PC-3 (cell line): ENCODE measurements around the gene MROH9. TPM values are rescaled to one million over a fixed set of nuclear protein-coding genes. Genes with fewer than 3 reads are reported as not detected.

Experiments
- ATAC-seq: fragments of 200-7000 bp; cut with Tn5 transposase; 2 replicates; pipeline ENCODE4 v1.9.1; 2020; ENCODE audit warnings: mild to moderate bottlenecking, moderate library complexity
- BruUV-seq: library from RNA; stranded (reverse); fragments of 400-500 nt; replicated peaks from 2 replicates; lab custom pipeline; 2021; lab: Mats Ljungman, UMichigan
- CTCF ChIA-PET: fragments of 300-600 bp; sonication (Branson Sonifier 250); formaldehyde crosslinking; loops from one replicate; lab custom pipeline; 2022; ENCODE audit warnings: antibody characterized with exemption; lab: Charles Lee
- POLR2A ChIA-PET: fragments of 300-600 bp; sonication (Branson Sonifier 250); formaldehyde crosslinking; loops from one replicate; lab custom pipeline; 2022; ENCODE audit warnings: antibody characterized with exemption; ENCODE audit not compliant: unreplicated experiment; lab: Charles Lee
- DNase-seq: peaks from one replicate; pipeline ENCODE4 v3.0.0-alpha.2; 2015
- H2AFZ ChIP-seq: fragments of 300-600 bp; sonication (generic); 2 replicates; pipeline ENCODE4 v1.6.0; 2016; ENCODE audit warnings: antibody characterized with exemption, low read length
- H3F3A ChIP-seq: fragments of 300-600 bp; sonication (generic); one replicate; pipeline ENCODE4 v1.6.0; 2017; ENCODE audit warnings: antibody characterized with exemption, low read length, control low read depth, mild to moderate bottlenecking; ENCODE audit not compliant: unreplicated experiment
- H3K27ac ChIP-seq: fragments of 300-600 bp; sonication (generic); 2 replicates; pipeline ENCODE4 v1.5.1; 2016; ENCODE audit warnings: mild to moderate bottlenecking, low read length
- H3K27me3 ChIP-seq: fragments of 300-600 bp; sonication (generic); 2 replicates; pipeline ENCODE4 v1.6.1; 2016; ENCODE audit warnings: low read length, mixed read lengths
- H3K36me3 ChIP-seq: fragments of 300-600 bp; sonication (generic); 2 replicates; pipeline ENCODE4 v1.6.1; 2016; ENCODE audit warnings: low read depth, mixed run types, low read length, mixed read lengths
- H3K4me1 ChIP-seq: fragments of 300-600 bp; sonication (generic); 2 replicates; pipeline ENCODE4 v1.5.1; 2016; ENCODE audit warnings: low read length; ENCODE audit not compliant: insufficient read depth
- H3K4me2 ChIP-seq: fragments of 300-600 bp; sonication (generic); 2 replicates; pipeline ENCODE4 v1.6.0; 2016; ENCODE audit warnings: low read length
- H3K4me3 ChIP-seq: fragments of 300-600 bp; sonication (generic); 2 replicates; pipeline ENCODE4 v1.5.1; 2016; ENCODE audit warnings: mild to moderate bottlenecking, low read length, mixed read lengths
- H3K79me2 ChIP-seq: fragments of 300-600 bp; sonication (generic); 2 replicates; pipeline ENCODE4 v1.6.1; 2017; ENCODE audit warnings: low read length, mixed read lengths
- H3K9ac ChIP-seq: fragments of 300-600 bp; sonication (generic); 2 replicates; pipeline ENCODE4 v1.6.0; 2016; ENCODE audit warnings: mild to moderate bottlenecking, low read length
- H3K9me2 ChIP-seq: fragments of 300-600 bp; sonication (generic); replicated peaks from 2 replicates; pipeline ENCODE4 v1.6.1; 2016; ENCODE audit warnings: mixed run types, low read length, mixed read lengths
- H3K9me3 ChIP-seq: fragments of 300-600 bp; sonication (generic); 2 replicates; pipeline ENCODE4 v1.6.1; 2016; ENCODE audit warnings: low read length, mixed read lengths
- H4K20me1 ChIP-seq: fragments of 300-600 bp; sonication (generic); 2 replicates; pipeline ENCODE4 v1.6.1; 2016; ENCODE audit warnings: low read length, mixed read lengths
- CTCF ChIP-seq: fragments of 300-600 bp; sonication (generic); conservative IDR thresholded peaks from 2 replicates; pipeline ENCODE4 v1.5.1; 2017; ENCODE audit warnings: antibody characterized with exemption, low read depth, mild to moderate bottlenecking, low read length
- EZH2 ChIP-seq: fragments of 300-600 bp; sonication (generic); IDR thresholded peaks from one replicate; pipeline ENCODE4 v1.6.1; 2017; ENCODE audit warnings: antibody characterized with exemption, mild to moderate bottlenecking, low read length; ENCODE audit not compliant: unreplicated experiment
- EZH2phosphoT487 ChIP-seq: fragments of 300-600 bp; sonication (generic); IDR thresholded peaks from 2 replicates; pipeline ENCODE4 v1.6.1; 2018; ENCODE audit warnings: mild to moderate bottlenecking, antibody characterized with exemption, low read length, borderline replicate concordance
- intact Hi-C: fragments of 100-400 bp; cut with micrococcal nuclease; formaldehyde crosslinking; loops from 2 replicates; pipeline ENCODE4 v1.9.0; 2023
- total RNA-seq: library from RNA; depleted of rRNA; stranded (reverse); fragments of >200 nt; gene quantifications from 2 replicates; pipeline ENCODE4 v1.2.3, GENCODE V29; 2014

The MROH9 gene
- total RNA-seq, 1 experiment from 2014 or later: not detected

- Histone ChIP-seq H3K9me3 (no peaks in the 10 kb centered on the region), H3K9ac (no peak overlapping the region), H3K27ac (no peak overlapping the region), H3K4me3 (no peak overlapping the region), H3K9me2 (no peaks in the 10 kb centered on the region), H3K4me1 (no peaks in the 10 kb centered on the region), H3F3A (no peaks in the 10 kb centered on the region), H3K36me3 (no peaks in the 10 kb centered on the region), H3K27me3 (peaks cover 85% of the 10 kb centered on the region), H3K4me2 (no peak overlapping the region), H3K79me2 (no peaks in the 10 kb centered on the region), H4K20me1 (no peaks in the 10 kb centered on the region), H2AFZ (no peak overlapping the region)
- BruUV-seq: no TSS peak
- DNase-seq (no peak), ATAC-seq (no peak)
- CTCF ChIA-PET: no interaction called here
- intact Hi-C loops: no loop called here
- TF ChIP-seq EZH2phosphoT487 (no peak), EZH2 (no peak), CTCF (no peak)
- POLR2A ChIA-PET: no interaction called here
Measured at GRCh38 chr1:170887726-170888125, 47.6 kb upstream of the MROH9 start.

DNA sequence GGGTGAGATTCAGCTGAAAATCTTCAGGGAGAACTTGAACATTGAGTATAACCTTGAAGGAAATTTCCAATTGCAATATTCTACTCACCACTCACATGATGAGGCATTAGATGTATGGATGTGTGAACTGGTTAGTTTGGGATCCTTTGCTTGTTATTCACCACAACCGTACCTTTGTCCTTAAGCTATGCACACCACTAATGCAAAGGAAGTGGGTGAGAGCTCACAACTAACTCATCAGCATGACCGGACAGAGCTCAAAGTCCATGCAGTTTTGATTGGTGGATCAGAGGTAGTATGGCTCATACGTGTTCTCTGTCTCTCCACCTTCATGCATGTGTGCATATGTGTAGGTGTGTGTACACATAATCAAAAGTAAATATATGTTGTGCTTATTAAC lies 43.5 kb upstream of the MROH9 start:
- DNase-seq (peak; percentile 22), ATAC-seq (no peak)
- Histone ChIP-seq H3K27ac (no peak overlapping the region), H3K9ac (no peak overlapping the region), H3K4me1 (no peaks in the 10 kb centered on the region), H3K9me2 (no peaks in the 10 kb centered on the region), H2AFZ (no peak overlapping the region), H3F3A (no peaks in the 10 kb centered on the region), H3K4me2 (no peak overlapping the region), H3K9me3 (no peaks in the 10 kb centered on the region), H3K27me3 (peaks cover 89% of the 10 kb centered on the region), H4K20me1 (no peaks in the 10 kb centered on the region), H3K79me2 (no peaks in the 10 kb centered on the region), H3K4me3 (no peak overlapping the region), H3K36me3 (no peaks in the 10 kb centered on the region)
- no TSS peak for BruUV-seq
- CTCF ChIA-PET: no interaction called here
- POLR2A ChIA-PET: no interaction called here
- TF ChIP-seq EZH2: no peak
- no peak for TF ChIP-seq EZH2phosphoT487
- TF ChIP-seq CTCF: no peak
- intact Hi-C loops: no loop called here

- BruUV-seq: no TSS peak
- CTCF ChIA-PET: no interaction called here
- no peak overlapping the region for H3K27ac ChIP-seq
- POLR2A ChIA-PET: no interaction called here
- no peak overlapping the region for H3K4me2 ChIP-seq
- no peaks in the 10 kb centered on the region for H3K9me3 ChIP-seq
- H4K20me1 ChIP-seq: no peaks in the 10 kb centered on the region
- H3K36me3 ChIP-seq: no peaks in the 10 kb centered on the region
- no peak overlapping the region for H3K4me3 ChIP-seq
- intact Hi-C loops: no loop called here
- no peaks in the 10 kb centered on the region for H3F3A ChIP-seq
- no peaks in the 10 kb centered on the region for H3K4me1 ChIP-seq
- H2AFZ ChIP-seq: no peak overlapping the region
- ATAC-seq: no peak
- no peak for TF ChIP-seq EZH2phosphoT487
- TF ChIP-seq CTCF: no peak
- TF ChIP-seq EZH2: no peak
- no peak for DNase-seq
- peaks cover 91% of the 10 kb centered on the region for H3K27me3 ChIP-seq
- no peaks in the 10 kb centered on the region for H3K79me2 ChIP-seq
- no peak overlapping the region for H3K9ac ChIP-seq
- H3K9me2 ChIP-seq: no peaks in the 10 kb centered on the region
Measured at GRCh38 chr1:170893655-170894297, 41.6 kb upstream of the MROH9 start.
